B cell (primary cell): ENCODE results near the gene UBR3. TPM values are rescaled to one million over a fixed set of nuclear protein-coding genes. Genes with fewer than 3 reads are reported as not detected.

Experiments
- ATAC-seq: fragments of 200-7000 bp; cut with Tn5 transposase; one replicate; pipeline ENCODE4 v1.10.0; 2021; ENCODE audit warnings: low read depth, mild to moderate bottlenecking, moderate number of reproducible peaks, moderate library complexity
- CTCF ChIA-PET: fragments of 350-600 bp; sonication (Branson Sonifier 250); formaldehyde crosslinking; loops from one replicate; lab custom pipeline; 2021; ENCODE audit warnings: antibody characterized with exemption, inconsistent platforms; lab: Charles Lee
- POLR2A ChIA-PET: fragments of 350-600 bp; sonication (Branson Sonifier 250); formaldehyde crosslinking; loops from one replicate; lab custom pipeline; 2021; ENCODE audit warnings: antibody characterized with exemption; lab: Charles Lee
- DNase-seq: peaks from one replicate; pipeline ENCODE4 v3.0.0; 2013
- H2AFZ ChIP-seq: 2 replicates; pipeline ENCODE4 v1.6.1; 2012; ENCODE audit warnings: mild to moderate bottlenecking, low read depth, low read length; ENCODE audit not compliant: insufficient read depth, poor library complexity, severe bottlenecking
- H3K27ac ChIP-seq, 2 donors: 1 replicate in 1 of 2; 2 replicates in 1 of 2; pipeline ENCODE4 v1.5.1; 2012 to 2013; ENCODE audit warnings: low read length in 2 of 2, mild to moderate bottlenecking in 2 of 2, moderate library complexity in 1 of 2
- H3K27me3 ChIP-seq, 4 experiments: fragments of 200-600 bp in 1 of 4; sonication (generic) in 1 of 4; replicated peaks in 1 of 4; 1 replicate in 2 of 4; 2 replicates in 2 of 4; pipeline versions ENCODE4 v1.6.1 to v1.7.0; 2013 to 2016; ENCODE audit warnings: low read length in 3 of 4, mild to moderate bottlenecking in 2 of 4, mixed read lengths in 1 of 4, moderate library complexity in 1 of 4; ENCODE audit not compliant: insufficient read depth in 4 of 4, control insufficient read depth in 3 of 4; ENCODE audit errors: control extremely low read depth in 1 of 4
- H3K36me3 ChIP-seq, 2 experiments: replicated peaks in 1 of 2; 1 replicate in 1 of 2; 2 replicates in 1 of 2; pipeline versions ENCODE4 v1.6.1 to v1.7.1; 2013; ENCODE audit warnings: low read length in 1 of 2; ENCODE audit not compliant: insufficient read depth in 2 of 2, control insufficient read depth in 1 of 2; ENCODE audit errors: control extremely low read depth in 1 of 2, extremely low read depth in 1 of 2
- H3K4me1 ChIP-seq, 2 donors: fragments of 200-600 bp in 1 of 2; sonication (generic) in 1 of 2; 1 replicate in 1 of 2; 2 replicates in 1 of 2; pipeline versions ENCODE4 v1.5.1 to v1.6.1; 2013 to 2017; ENCODE audit warnings: low read length in 2 of 2; ENCODE audit not compliant: control insufficient read depth in 2 of 2, insufficient read depth in 2 of 2
- H3K4me2 ChIP-seq: replicated peaks from 2 replicates; pipeline ENCODE3; 2012; ENCODE audit warnings: mild to moderate bottlenecking, low read depth, low read length; ENCODE audit not compliant: poor library complexity, severe bottlenecking
- H3K4me3 ChIP-seq, 5 experiments: fragments of 200-600 bp in 1 of 5; sonication (generic) in 1 of 5; 1 replicate in 3 of 5; 2 replicates in 2 of 5; pipeline versions ENCODE4 v1.5.1 to v1.7.0; 2011 to 2016; ENCODE audit warnings: low read length in 4 of 5, mild to moderate bottlenecking in 4 of 5, low read depth in 2 of 5, control low read depth in 1 of 5, moderate library complexity in 1 of 5; ENCODE audit not compliant: insufficient read depth in 1 of 5; ENCODE audit errors: control extremely low read depth in 1 of 5, extremely low read depth in 1 of 5
- H3K79me2 ChIP-seq: fragments of 200-600 bp; sonication (generic); one replicate; pipeline ENCODE4 v1.6.0; 2016; ENCODE audit warnings: low read length; ENCODE audit not compliant: control insufficient read depth, insufficient read depth
- H3K9ac ChIP-seq: fragments of 200-600 bp; sonication (generic); 2 replicates; pipeline ENCODE4 v1.6.1; 2017; ENCODE audit warnings: mild to moderate bottlenecking, low read length, moderate library complexity
- H3K9me3 ChIP-seq, 3 donors: one replicate each; pipeline versions ENCODE4 v1.6.1 to v1.7.1; 2013; ENCODE audit warnings: low read length in 2 of 3; ENCODE audit not compliant: control insufficient read depth in 2 of 3, insufficient read depth in 1 of 3; ENCODE audit errors: control extremely low read depth in 1 of 3
- H4K20me1 ChIP-seq: 2 replicates; pipeline ENCODE4 v1.6.0; 2012; ENCODE audit warnings: mild to moderate bottlenecking, low read length; ENCODE audit not compliant: insufficient read depth, control insufficient read depth, poor library complexity, severe bottlenecking
- H3K27ac Mint-ChIP-seq: one replicate; pipeline ENCODE4 v1.8.0; 2021; ENCODE audit warnings: mixed read lengths
- H3K27me3 Mint-ChIP-seq: one replicate; pipeline ENCODE4 v1.8.0; 2021; ENCODE audit warnings: mixed read lengths
- H3K4me1 Mint-ChIP-seq: one replicate; pipeline ENCODE4 v1.8.0; 2021; ENCODE audit warnings: mixed read lengths
- H3K4me3 Mint-ChIP-seq: one replicate; pipeline ENCODE4 v1.8.0; 2021; ENCODE audit warnings: mixed read lengths
- H3K9me3 Mint-ChIP-seq: one replicate; pipeline ENCODE4 v1.8.0; 2022; ENCODE audit warnings: mixed read lengths; ENCODE audit not compliant: insufficient read depth
- CTCF ChIP-seq: fragments of 200-600 bp; IDR thresholded peaks from one replicate; pipeline ENCODE4 v1.8.0; 2022; ENCODE audit warnings: antibody characterized with exemption, mild to moderate bottlenecking
- EZH2 ChIP-seq: IDR thresholded peaks from 2 replicates; pipeline ENCODE4 v1.6.1; 2012; ENCODE audit warnings: borderline replicate concordance, low read depth, mild to moderate bottlenecking, moderate library complexity, low read length; ENCODE audit not compliant: insufficient read depth, poor library complexity, severe bottlenecking
- WGBS: methylation state at CpG from one replicate; pipeline ENCODE4 v1.1.5; 2013; ENCODE audit warnings: missing lambda C conversion rate; ENCODE audit not compliant: insufficient coverage; 5-methylcytosine and 5-hydroxymethylcytosine counted together
- intact Hi-C: fragments of 100-400 bp; cut with micrococcal nuclease; formaldehyde crosslinking; loops from one replicate; pipeline ENCODE4 v1.10.0; 2022
- polyA plus RNA-seq: library from polyadenylated mRNA; depleted of rRNA; stranded (reverse); fragments of >200 nt; gene quantifications from 2 replicates; pipeline ENCODE4 v1.2.3, GENCODE V29; 2012
- total RNA-seq, 2 donors: library from RNA; stranded (reverse); fragments of 120-200 nt in 1 of 2; gene quantifications; 1 replicate in 1 of 2; 2 replicates in 1 of 2; pipeline versions ENCODE4 v1.2.3 to v1.2.4, GENCODE V29; 2013 to 2022

The UBR3 gene
- total and polyA plus RNA-seq, 2 donors (not counting 1 experiment from before 2014, with no cell fraction given): 5.9 to 58.1 TPM

- no peak for DNase-seq
- CTCF ChIA-PET: interaction anchor here (0.7 to 0.9 kb wide), 5 partner anchors 11 to 1885 kb away, joined by 3 read pairs; partner anchors contain the start of gene UBR3
- Histone ChIP-seq H3K27ac (no peak overlapping the region), H3K36me3 (no peaks in the 10 kb centered on the region), H2AFZ (no peak overlapping the region), H3K4me2 (no peak overlapping the region), H3K9me3 (no peaks in the 10 kb centered on the region), H3K27me3 (peaks cover 0 to 14% (median 0%) of the 10 kb centered on the region in 4 experiments), H4K20me1 (no peaks in the 10 kb centered on the region), H3K4me1 (peaks cover 5 to 7% of the 10 kb centered on the region in 2 donors), H3K79me2 (no peaks in the 10 kb centered on the region), H3K9ac (no peak overlapping the region), H3K4me3 (no peak overlapping the region)
- peaks cover 21% of the 10 kb centered on the region for H3K27me3 Mint-ChIP-seq
- no peaks in the 10 kb centered on the region for H3K9me3 Mint-ChIP-seq
- no peak for ATAC-seq
- WGBS: no CpG with 5 or more reads among the region's 5 CpGs
- H3K4me3 Mint-ChIP-seq: no peak overlapping the region
- no peak overlapping the region for H3K27ac Mint-ChIP-seq
- POLR2A ChIA-PET: no interaction called here
- intact Hi-C loops: no loop called here
- TF ChIP-seq EZH2 (no peak), CTCF (no peak)
- H3K4me1 Mint-ChIP-seq: peaks cover 6% of the 10 kb centered on the region
Measured at GRCh38 chr2:169790581-169790980, 36.7 kb upstream of the UBR3 start.

DNA sequence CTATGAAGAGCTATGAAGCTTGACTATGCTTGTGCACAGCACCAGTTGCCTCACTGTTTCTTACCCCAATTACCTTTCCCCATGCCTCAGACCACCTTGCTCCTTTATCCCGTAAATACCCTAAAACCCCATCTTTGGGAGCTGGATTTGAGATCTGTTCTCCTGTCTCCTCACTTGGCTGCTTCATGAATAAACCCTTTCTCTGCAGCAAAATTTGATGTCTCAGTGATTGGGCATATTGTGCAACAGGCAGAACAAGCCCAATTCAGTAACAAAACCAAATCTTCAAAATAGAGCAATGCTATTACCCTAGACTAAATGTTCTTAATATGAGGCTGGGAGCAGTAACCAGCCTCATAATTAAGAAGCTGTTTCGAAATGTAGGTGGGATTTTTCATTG, 32.1 kb upstream of the UBR3 start:
- intact Hi-C loops: loop anchor here (5.0 kb wide), 1 partner anchor 223 kb away; the partner anchor contains the start of gene FASTKD1

More for the DNA sequence above, 32.1 kb upstream of the UBR3 start:
- no peak overlapping the region for H3K4me3 Mint-ChIP-seq
- DNase-seq (no peak), ATAC-seq (no peak)
- peaks cover 13% of the 10 kb centered on the region for H3K4me1 Mint-ChIP-seq
- no peaks in the 10 kb centered on the region for H3K9me3 Mint-ChIP-seq
- Histone ChIP-seq H4K20me1 (no peaks in the 10 kb centered on the region), H3K27ac (no peak overlapping the region), H3K4me1 (peaks cover 10 to 12% of the 10 kb centered on the region in 2 donors), H3K79me2 (peaks cover 11% of the 10 kb centered on the region), H3K9me3 (no peaks in the 10 kb centered on the region), H3K27me3 (no peaks in the 10 kb centered on the region), H3K4me2 (no peak overlapping the region), H2AFZ (no peak overlapping the region), H3K4me3 (no peak overlapping the region), H3K36me3 (no peaks in the 10 kb centered on the region), H3K9ac (no peak overlapping the region)
- no CpG with 5 or more reads among the region's 2 CpGs for WGBS
- no peak for TF ChIP-seq EZH2
- TF ChIP-seq CTCF: no peak
- no peaks in the 10 kb centered on the region for H3K27me3 Mint-ChIP-seq
- CTCF ChIA-PET: no interaction called here
- POLR2A ChIA-PET: no interaction called here
- no peak overlapping the region for H3K27ac Mint-ChIP-seq
